GM21528 (cell line): ENCODE measurements around the gene RGR.
"Not testable (repeated sequence)": the region's sequence is repeated elsewhere in the genome, so short reads cannot be mapped to it uniquely, and the experiment has no call there.

Experiments used
- ATAC-seq: cut with Tn5 transposase; IDR thresholded peaks from one replicate; pipeline ENCODE4 v1.9.1; 2021; ENCODE audit warnings: mild to moderate bottlenecking, moderate library complexity; ENCODE audit not compliant: unreplicated experiment, low FRiP score

Gene RGR

GRCh38 chr10:84256510-84257342, 11.9 kb downstream of the RGR start:
- ATAC-seq = no peak

GRCh38 chr10:84257343-84258020, 12.6 kb downstream of the RGR start:
- no peak for ATAC-seq

- ATAC-seq = no peak
Observed at GRCh38 chr10:84258034-84258695, 13.3 kb downstream of the RGR start.

- ATAC-seq = no peak
Observed at GRCh38 chr10:84261236-84261915, 16.5 kb downstream of the RGR start.

- no peak for ATAC-seq
Observed at GRCh38 chr10:84262190-84262956, 17.5 kb downstream of the RGR start.

GRCh38 chr10:84263716-84264115, 18.9 kb downstream of the RGR start:
- no peak for ATAC-seq

GRCh38 chr10:84264611-84265141, 19.8 kb downstream of the RGR start:
- peak; percentile 92 for ATAC-seq

GRCh38 chr10:84265418-84265817, 20.6 kb downstream of the RGR start:
- ATAC-seq = no peak

GRCh38 chr10:84267503-84268126, 22.8 kb downstream of the RGR start:
- ATAC-seq = peak; percentile 53

- no peak for ATAC-seq
Observed at GRCh38 chr10:84269162-84269561, 24.3 kb downstream of the RGR start.

GRCh38 chr10:84269773-84270172, 24.9 kb downstream of the RGR start:
- ATAC-seq = no peak

- no peak for ATAC-seq
Observed at GRCh38 chr10:84270708-84271107, 25.9 kb downstream of the RGR start.

GRCh38 chr10:84279876-84280475, 35.1 kb downstream of the RGR start:
- ATAC-seq = not testable (repeated sequence)

GRCh38 chr10:84286695-84287094, 41.8 kb downstream of the RGR start:
- ATAC-seq = no peak

- no peak for ATAC-seq
Observed at GRCh38 chr10:84288151-84288550, 43.3 kb downstream of the RGR start.

GRCh38 chr10:84289521-84290200, 44.8 kb downstream of the RGR start:
- ATAC-seq = no peak

GRCh38 chr10:84290235-84290634, 45.4 kb downstream of the RGR start:
- ATAC-seq = no peak

GRCh38 chr10:84291384-84291783, 46.5 kb downstream of the RGR start:
- ATAC-seq = no peak
